NT2/D1 (cell line): ENCODE data around the gene SMG7.

Experiments
- SUZ12 ChIP-seq: IDR thresholded peaks from 2 replicates; pipeline ENCODE4 v1.6.1; 2011; ENCODE audit not compliant: insufficient read length, insufficient read depth; ENCODE audit errors: extremely low read depth
- YY1 ChIP-seq: IDR thresholded peaks from 2 replicates; pipeline ENCODE4 v1.6.1; 2011; ENCODE audit not compliant: insufficient read length, insufficient read depth

GRCh38 chr1:183467687-183468086 is 4.6 kb upstream of the SMG7 start:
- TF ChIP-seq YY1 (no peak), SUZ12 (no peak)
